A549 (cell line): ENCODE results near the gene SLC36A1. TPM values are rescaled to one million over a fixed set of nuclear protein-coding genes. Genes with fewer than 3 reads are reported as not detected.

Source experiments
- ATAC-seq, 2 experiments: fragments of 200-7000 bp in 1 of 2; fragments of >200 bp in 1 of 2; cut with Nextera tagmentation in 1 of 2; cut with Tn5 transposase in 1 of 2; 3 replicates each; pipeline versions ENCODE4 v1.8.0 to v1.9.1; 2018 to 2020; ENCODE audit warnings: mild to moderate bottlenecking in 1 of 2, moderate library complexity in 1 of 2
- CTCF ChIA-PET: fragments of 300-600 bp; sonication (Branson Sonifier 250); formaldehyde crosslinking; extraction: SDS; loops from one replicate; lab custom pipeline; 2021; ENCODE audit warnings: antibody characterized with exemption, inconsistent platforms; lab: Yijun Ruan, JAX
- POLR2A ChIA-PET: fragments of 350-600 bp; formaldehyde crosslinking; extraction: SDS; loops from one replicate; lab custom pipeline; 2021; ENCODE audit warnings: antibody characterized with exemption, inconsistent platforms; lab: Yijun Ruan, JAX
- DNase-seq, 2 experiments: peaks; one replicate each; pipeline versions ENCODE4 v3.0.0 to v3.0.0-alpha.2; 2011 to 2016; ENCODE audit warnings: low read depth in 1 of 2, low spot score in 1 of 2
- FAIRE-seq: peaks from 2 replicates; lab custom pipeline; 2011; peaks lifted over from hg19 to GRCh38; lab: Jason Lieb, UNC
- H3K27ac ChIP-seq, 2 experiments: fragments of >200 bp; sonication (Bioruptor Twin); formaldehyde crosslinking; 3 replicates each; pipeline ENCODE4 v1.5.1; 2016 to 2017
- H3K4me1 ChIP-seq: fragments of >200 bp; sonication (Bioruptor Twin); formaldehyde crosslinking; 3 replicates; pipeline ENCODE4 v1.6.1; 2016
- H3K4me2 ChIP-seq: fragments of >200 bp; sonication (Bioruptor Twin); formaldehyde crosslinking; 3 replicates; pipeline ENCODE4 v1.6.1; 2016
- H3K4me3 ChIP-seq: fragments of >200 bp; sonication (Bioruptor Twin); formaldehyde crosslinking; 3 replicates; pipeline ENCODE4 v1.5.1; 2016
- H3K9me3 ChIP-seq: fragments of >200 bp; sonication (Bioruptor Twin); formaldehyde crosslinking; 3 replicates; pipeline ENCODE4 v1.6.1; 2016
- BCL3 ChIP-seq: fragments of >200 bp; sonication (Bioruptor Twin); formaldehyde crosslinking; IDR thresholded peaks from 3 replicates; pipeline ENCODE4 v1.6.1; 2016
- BHLHE40 ChIP-seq: IDR thresholded peaks from 2 replicates; pipeline ENCODE4 v1.6.1; 2012; ENCODE audit warnings: low read depth, low read length, inconsistent platforms
- CEBPB ChIP-seq, 2 experiments: fragments of >200 bp in 1 of 2; sonication (Bioruptor Twin) in 1 of 2; formaldehyde crosslinking in 1 of 2; IDR thresholded peaks; 2 replicates each; pipeline ENCODE4 v1.6.1; 2012 to 2016
- CTCF ChIP-seq: fragments of >200 bp; sonication (Bioruptor Twin); formaldehyde crosslinking; IDR thresholded peaks from 3 replicates; pipeline ENCODE4 v1.5.1; 2016
- E2F6 ChIP-seq: IDR thresholded peaks from 2 replicates; pipeline ENCODE4 v1.6.1; 2012; ENCODE audit warnings: low read depth, borderline replicate concordance
- EHF ChIP-seq: fragments of 250-450 bp; sonication (Bioruptor Pico); IDR thresholded peaks from 2 replicates; pipeline ENCODE4 v1.5.0; 2020; ENCODE audit warnings: mild to moderate bottlenecking
- ELK1 ChIP-seq: fragments of 150-350 bp; IDR thresholded peaks from 2 replicates; pipeline ENCODE4 v1.6.1; 2014; ENCODE audit warnings: low read depth, mild to moderate bottlenecking, low read length
- FOSB ChIP-seq: fragments of 250-450 bp; sonication (Bioruptor Pico); IDR thresholded peaks from 2 replicates; pipeline ENCODE4 v1.5.0; 2020; ENCODE audit warnings: mild to moderate bottlenecking, moderate library complexity
- FOSL2 ChIP-seq, 2 experiments: fragments of 450-650 bp in 1 of 2; fragments of >200 bp in 1 of 2; sonication (Bioruptor Twin) in 1 of 2; formaldehyde crosslinking; IDR thresholded peaks; 2 replicates each; pipeline versions ENCODE4 v1.5.0 to v1.6.1; 2016 to 2020; ENCODE audit warnings: mild to moderate bottlenecking in 1 of 2, moderate library complexity in 1 of 2
- FOXS1 ChIP-seq: fragments of 250-450 bp; sonication (Bioruptor Pico); IDR thresholded peaks from 2 replicates; pipeline ENCODE4 v1.5.0; 2020; ENCODE audit warnings: mild to moderate bottlenecking, moderate library complexity
- GATA3 ChIP-seq: IDR thresholded peaks from 2 replicates; pipeline ENCODE4 v1.6.1; 2012; ENCODE audit warnings: borderline replicate concordance
- HMGXB4 ChIP-seq: fragments of 250-450 bp; sonication (Bioruptor Pico); IDR thresholded peaks from 2 replicates; pipeline ENCODE4 v1.5.0; 2021; ENCODE audit warnings: mild to moderate bottlenecking, moderate library complexity, borderline replicate concordance
- HOXB5 ChIP-seq: fragments of 250-450 bp; sonication (Bioruptor Pico); IDR thresholded peaks from 2 replicates; pipeline ENCODE4 v1.5.0; 2020; ENCODE audit warnings: mild to moderate bottlenecking, moderate library complexity
- JUN ChIP-seq, 2 experiments: fragments of >200 bp; sonication (Bioruptor Twin); formaldehyde crosslinking; IDR thresholded peaks; 2 replicates in 1 of 2; 3 replicates in 1 of 2; pipeline ENCODE4 v1.6.1; 2016 to 2017
- KDM5A ChIP-seq: fragments of 200-600 bp; sonication (generic); IDR thresholded peaks from 2 replicates; pipeline ENCODE4 v1.6.1; 2016; ENCODE audit warnings: antibody characterized with exemption, mild to moderate bottlenecking
- MAX ChIP-seq: IDR thresholded peaks from 2 replicates; pipeline ENCODE4 v1.6.1; 2012
- MYC ChIP-seq: IDR thresholded peaks from 2 replicates; pipeline ENCODE4 v1.6.1; 2012; ENCODE audit warnings: mild to moderate bottlenecking, inconsistent platforms, low read length, improper control_type of control experiment, borderline replicate concordance
- PBX3 ChIP-seq: IDR thresholded peaks from 2 replicates; pipeline ENCODE4 v1.6.1; 2012
- PHF8 ChIP-seq: fragments of 200-600 bp; sonication (generic); IDR thresholded peaks from 2 replicates; pipeline ENCODE4 v1.6.1; 2016; ENCODE audit warnings: low read depth, mild to moderate bottlenecking, antibody characterized with exemption, moderate library complexity, borderline replicate concordance
- POLR2A ChIP-seq: IDR thresholded peaks from 2 replicates; pipeline ENCODE4 v1.6.1; 2012; ENCODE audit warnings: mild to moderate bottlenecking, low read length
- RAD21 ChIP-seq, 2 experiments: fragments of >200 bp in 1 of 2; sonication (Bioruptor Twin) in 1 of 2; formaldehyde crosslinking in 1 of 2; IDR thresholded peaks in 1 of 2; conservative IDR thresholded peaks in 1 of 2; 2 replicates in 1 of 2; 3 replicates in 1 of 2; pipeline ENCODE4 v1.6.1; 2012 to 2018; ENCODE audit warnings: inconsistent platforms in 1 of 2
- SMC3 ChIP-seq: fragments of >200 bp; sonication (Bioruptor Twin); formaldehyde crosslinking; IDR thresholded peaks from 3 replicates; pipeline ENCODE4 v1.6.1; 2018; ENCODE audit warnings: inconsistent platforms
- TP53 ChIP-seq: fragments of 250-450 bp; sonication (Bioruptor Pico); IDR thresholded peaks from 2 replicates; pipeline ENCODE4 v1.5.0; 2021; ENCODE audit warnings: mild to moderate bottlenecking, moderate library complexity
- USF2 ChIP-seq: fragments of 450-650 bp; IDR thresholded peaks from 2 replicates; pipeline ENCODE4 v1.6.1; 2014; ENCODE audit warnings: antibody characterized with exemption
- WGBS: methylation state at CpG from one replicate; pipeline ENCODE4 v1.1.6; 2017; ENCODE audit errors: missing lambda C conversion rate; 5-methylcytosine and 5-hydroxymethylcytosine counted together
- polyA minus RNA-seq: library from RNA; depleted of rRNA, polyadenylated mRNA; stranded (reverse); fragments of >200 nt; gene quantifications from 2 replicates; pipeline ENCODE4 v1.2.3, GENCODE V29; 2011; rRNA and poly(A)+ RNA removed
- polyA plus RNA-seq, 4 experiments: library from polyadenylated mRNA; depleted of rRNA in 3 of 4; stranded (reverse); fragments of >200 nt; fragmentation: RNase III in 1 of 4; extraction: RNeasy Plus Mini Kit Qiagen cat#74134 plus additional on column Dnase treatment in 1 of 4; gene quantifications; 2 replicates in 3 of 4; 3 replicates in 1 of 4; pipeline ENCODE4 v1.2.3, GENCODE V29; 2011 to 2017

The SLC36A1 gene
- polyA plus RNA-seq (2011; rRNA removed) (10.8 and 12.4 TPM in 2 replicates), polyA plus RNA-seq (2017; fragmentation: RNase III; extraction: RNeasy Plus Mini Kit Qiagen cat#74134 plus additional on column Dnase treatment) (7.2 to 7.6 TPM (median 7.4 TPM) in 3 replicates), polyA minus RNA-seq (28.5 and 31.9 TPM in 2 replicates)
- 5.0 and 6.9 TPM in 2 replicates for polyA plus RNA-seq (2012; cell fraction: cytosol; rRNA removed)
- polyA plus RNA-seq (2012; cell fraction: nucleus; rRNA removed): 18.9 and 20.1 TPM in 2 replicates

GRCh38 chr5:151447174-151448037, at the start of gene SLC36A1:
Gene SLC36A1 (plus strand): TSS chr5:151447603. CDS start chr5:151458793, 11,190 bp downstream.
- H3K9me3 ChIP-seq: no peaks in the 10 kb centered on the region
- TF ChIP-seq SMC3: peak; percentile 97
- no peak for TF ChIP-seq PBX3
- TF ChIP-seq FOSL2 (IDR thresholded peaks at IDR 0.05): no peak
- peak; percentile 38 for TF ChIP-seq FOSL2 (CRISPR knock-in tag; IDR thresholded peaks at IDR 0.05)
- peak; percentile 99 for TF ChIP-seq USF2
- peak; percentile 9; the same call in 1 of the 2 replicates for TF ChIP-seq GATA3
- peak; percentile 93 for TF ChIP-seq MAX
- no peak for TF ChIP-seq FOXS1
- no peak for TF ChIP-seq FOSB
- peak; percentile 72; the same call in 1 of the 2 replicates for TF ChIP-seq HMGXB4
- peak; percentile 79 for TF ChIP-seq BHLHE40
- TF ChIP-seq POLR2A: peak; percentile 49; the same call in 1 of the 2 replicates
- peak; percentile 90 for TF ChIP-seq E2F6
- TF ChIP-seq PHF8: peak; percentile 70; the same call in 1 of the 2 replicates
- TF ChIP-seq EHF (CRISPR knock-in tag): no peak
- no peak for TF ChIP-seq HOXB5 (CRISPR knock-in tag)
- 0 out of 2 replicates have a peak, but pooled peaks have one; percentile 68 for TF ChIP-seq TP53 (CRISPR knock-in tag)
- TF ChIP-seq KDM5A: peak; percentile 74; the same call in 1 of the 2 replicates
- peak in 1 of 2 experiments; percentile 64; a peak in 3 of 5 replicates for TF ChIP-seq JUN (IDR thresholded peaks at IDR 0.05)
- peak; percentile 74 to 86 for TF ChIP-seq RAD21 (conservative IDR thresholded peaks at IDR 0.05 in 1 of 2, IDR thresholded peaks at IDR 0.05 in 1 of 2)
- TF ChIP-seq BCL3: peak; percentile 45; the same call in 1 of the 3 replicates
- no peak for TF ChIP-seq ELK1
- TF ChIP-seq MYC: peak; percentile 72; the same call in 1 of the 2 replicates
- TF ChIP-seq CTCF: peak; percentile 92
- no peak for TF ChIP-seq CEBPB (IDR thresholded peaks at IDR 0.05)
- ATAC-seq (peak; percentile 85 to 95), DNase-seq (peak; percentile 89 to 90), FAIRE-seq (no peak)
- CTCF ChIA-PET: interaction anchor here (0.6 to 5.2 kb wide), 51 partner anchors 9 to 399 kb away, joined by 3 to 83 read pairs (median 4); partner anchors contain the start of gene GM2A
- H3K4me2 ChIP-seq: peak within 1 kb of the TSS; percentile 92
- WGBS: 4% methylated on average over 26 of the region's 46 CpGs
- POLR2A ChIA-PET: interaction anchor here (0.5 to 1.0 kb wide), 4 partner anchors 18 to 324 kb away, joined by 3 to 9 read pairs (median 4); no protein-coding TSS in a partner anchor
- peak within 1 kb of the TSS; percentile 75 for H3K4me3 ChIP-seq
- peaks cover 16% of the 10 kb centered on the region for H3K4me1 ChIP-seq
- H3K27ac ChIP-seq: peak within 1 kb of the TSS; percentile 72 to 89
